GM10266 (cell line): ENCODE results near the gene GJD4.

Experiments used
- DNase-seq: peaks from one replicate; pipeline ENCODE4 v3.0.0; 2012; ENCODE audit errors: extremely low spot score
- TF ChIP-seq, protein P1 (sequence below): IDR thresholded peaks from 2 replicates; pipeline ENCODE4 v1.5.1; 2012; ENCODE audit warnings: mild to moderate bottlenecking, low read depth; ENCODE audit not compliant: control insufficient read depth, insufficient read depth; ENCODE audit errors: missing control alignments

GJD4 gene

DNA sequence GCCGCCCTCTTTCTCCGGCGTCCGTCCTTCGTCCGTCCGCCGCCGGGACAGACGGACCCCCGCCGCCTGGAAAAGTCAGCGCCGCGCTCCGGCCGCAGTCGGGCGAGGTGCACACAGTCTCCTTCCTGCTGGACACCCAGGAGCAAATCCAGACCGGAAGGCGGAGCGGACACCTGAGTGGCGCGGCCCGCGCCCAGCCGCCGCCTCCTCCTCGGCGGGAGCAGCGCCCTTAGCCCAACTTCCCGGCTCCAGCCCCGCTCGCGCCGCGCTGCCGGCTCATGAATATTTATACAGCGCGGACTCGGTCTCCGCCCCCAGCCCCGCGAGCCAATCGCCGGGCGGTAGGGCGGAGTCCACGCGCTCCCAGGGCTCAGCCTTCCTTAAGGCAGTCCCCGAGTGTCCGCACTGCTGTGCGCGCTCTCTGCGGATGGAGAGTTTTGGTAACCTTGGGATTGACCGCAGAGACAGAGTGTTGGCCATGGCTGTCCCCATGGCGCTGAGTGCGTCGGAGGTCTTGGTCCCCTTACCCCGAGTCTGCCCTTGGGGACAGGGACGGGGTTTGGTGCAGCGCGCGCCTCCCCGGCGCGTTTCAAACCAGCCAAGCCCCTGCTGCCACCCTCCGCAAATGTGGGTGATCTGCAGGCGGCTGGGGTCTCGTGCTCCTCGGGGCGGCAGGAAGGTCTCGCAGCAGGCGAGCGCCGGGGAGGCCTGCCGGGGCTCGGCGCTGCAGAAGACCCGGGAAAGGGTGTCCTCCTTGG lies 37.1 kb downstream of the GJD4 start, which contains the start of gene FZD8:
TSS of gene FZD8 (minus strand) at position 262 of the 758 bp plus-strand sequence. CDS start 867 bp downstream, outside the sequence.
- TF ChIP-seq, protein P1, sequence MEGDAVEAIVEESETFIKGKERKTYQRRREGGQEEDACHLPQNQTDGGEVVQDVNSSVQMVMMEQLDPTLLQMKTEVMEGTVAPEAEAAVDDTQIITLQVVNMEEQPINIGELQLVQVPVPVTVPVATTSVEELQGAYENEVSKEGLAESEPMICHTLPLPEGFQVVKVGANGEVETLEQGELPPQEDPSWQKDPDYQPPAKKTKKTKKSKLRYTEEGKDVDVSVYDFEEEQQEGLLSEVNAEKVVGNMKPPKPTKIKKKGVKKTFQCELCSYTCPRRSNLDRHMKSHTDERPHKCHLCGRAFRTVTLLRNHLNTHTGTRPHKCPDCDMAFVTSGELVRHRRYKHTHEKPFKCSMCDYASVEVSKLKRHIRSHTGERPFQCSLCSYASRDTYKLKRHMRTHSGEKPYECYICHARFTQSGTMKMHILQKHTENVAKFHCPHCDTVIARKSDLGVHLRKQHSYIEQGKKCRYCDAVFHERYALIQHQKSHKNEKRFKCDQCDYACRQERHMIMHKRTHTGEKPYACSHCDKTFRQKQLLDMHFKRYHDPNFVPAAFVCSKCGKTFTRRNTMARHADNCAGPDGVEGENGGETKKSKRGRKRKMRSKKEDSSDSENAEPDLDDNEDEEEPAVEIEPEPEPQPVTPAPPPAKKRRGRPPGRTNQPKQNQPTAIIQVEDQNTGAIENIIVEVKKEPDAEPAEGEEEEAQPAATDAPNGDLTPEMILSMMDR: peak; percentile 8
- peak; percentile 89 for DNase-seq

DNA sequence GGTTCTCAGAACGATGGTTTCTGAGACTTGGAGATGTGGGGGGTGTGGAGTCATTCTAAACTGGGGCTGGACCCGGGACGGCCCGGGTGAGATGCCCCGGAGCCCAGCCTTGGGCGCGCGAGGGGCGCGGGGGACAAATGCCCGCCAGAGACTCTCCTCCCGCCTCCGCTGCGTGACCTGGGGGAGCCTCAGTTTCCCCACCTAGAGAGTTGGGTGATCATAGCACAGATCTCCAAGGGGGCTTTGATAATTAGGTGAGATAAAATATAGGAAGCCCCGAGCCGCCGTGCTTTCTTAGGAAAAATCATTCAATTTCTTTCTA lies 37.6 kb downstream of the GJD4 start:
- DNase-seq: no peak
- TF ChIP-seq, protein P1: no peak

DNA sequence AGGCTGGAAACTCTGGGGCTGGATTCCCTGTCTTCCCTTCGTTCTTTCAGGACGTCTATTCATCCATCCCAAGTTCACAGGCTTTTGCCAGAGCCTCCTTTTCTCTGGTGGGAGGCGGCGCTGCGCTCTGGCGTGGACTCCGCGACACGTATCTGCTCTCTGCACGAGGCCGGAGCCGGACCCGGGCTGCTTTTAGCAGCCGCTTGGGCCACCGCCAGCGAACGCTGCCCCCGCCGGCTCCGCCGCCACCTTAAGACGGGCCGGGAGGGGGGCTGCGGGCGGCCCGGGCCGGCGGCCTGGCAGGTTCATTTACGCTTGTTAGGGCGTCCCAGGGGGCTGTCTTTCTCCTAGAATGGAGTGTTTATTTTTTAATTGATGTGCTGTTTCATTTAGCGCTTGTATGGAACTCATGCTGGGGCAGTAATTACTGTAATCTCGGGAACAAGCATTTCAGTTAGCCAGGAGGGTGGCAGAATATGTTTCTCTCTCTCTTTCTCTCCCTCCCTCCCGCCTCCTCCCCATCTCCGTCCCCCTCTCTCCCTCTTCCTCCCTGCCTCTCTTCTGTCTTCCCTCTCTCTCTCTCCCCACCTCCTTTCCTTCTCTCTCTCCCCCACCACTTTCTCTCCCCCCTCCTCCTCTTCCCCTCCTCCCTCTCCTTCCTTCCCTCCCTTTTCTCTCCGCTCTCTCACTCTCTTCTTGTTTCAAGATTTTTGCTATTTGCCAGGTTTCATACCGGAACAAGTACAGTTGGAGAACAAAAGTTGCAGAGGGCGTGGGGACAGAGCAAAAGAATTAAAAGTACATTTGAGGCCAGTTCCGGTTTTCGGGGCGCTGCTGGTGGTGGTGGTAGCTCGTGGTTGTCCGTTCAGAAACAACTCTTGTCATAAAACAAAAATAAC lies 38.3 kb downstream of the GJD4 start:
- TF ChIP-seq, protein P1: no peak
- peak; percentile 40 for DNase-seq

DNA sequence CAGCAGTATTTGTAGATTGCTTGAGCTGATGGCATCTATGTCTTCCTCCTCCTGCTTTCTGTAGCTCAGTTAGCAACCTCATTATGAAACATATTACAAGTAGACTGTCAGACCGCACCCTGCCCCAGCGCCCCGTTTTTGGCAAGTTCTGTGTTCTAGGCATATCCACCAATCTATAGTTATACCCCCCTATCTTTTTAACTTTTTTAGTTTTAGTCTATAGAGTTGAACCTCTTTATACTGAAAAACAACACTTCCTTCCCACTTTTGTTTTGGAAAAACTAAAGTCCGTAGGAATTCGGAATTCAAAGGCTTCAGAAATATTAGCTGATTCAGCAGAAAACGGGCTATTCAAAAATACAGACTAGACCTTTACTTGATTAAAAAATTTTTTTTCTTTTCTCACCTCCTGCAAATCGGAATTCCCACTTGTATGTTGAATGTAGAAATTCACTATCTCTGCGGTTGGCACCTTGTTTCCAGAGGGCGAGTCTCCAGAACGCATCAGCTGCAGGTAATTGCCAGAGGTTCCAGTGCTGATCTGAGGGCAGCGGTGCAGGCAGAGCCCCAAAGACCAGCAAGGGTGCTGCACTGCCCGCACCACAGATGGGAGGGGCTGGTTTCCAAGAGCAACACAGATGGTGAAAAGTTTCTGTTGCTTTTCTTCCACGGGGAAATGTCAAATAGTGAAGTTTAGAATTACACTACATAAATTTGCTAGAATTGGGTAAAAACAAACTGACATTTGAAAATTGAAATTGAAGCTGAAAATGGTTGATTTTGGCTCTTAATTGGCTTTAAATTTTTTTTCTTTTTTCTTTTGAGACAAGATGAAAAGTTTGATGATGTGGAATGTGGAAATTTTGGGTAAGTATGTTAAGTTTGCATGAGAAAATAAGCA lies 39.2 kb downstream of the GJD4 start:
- peak; percentile 35 for DNase-seq

DNA sequence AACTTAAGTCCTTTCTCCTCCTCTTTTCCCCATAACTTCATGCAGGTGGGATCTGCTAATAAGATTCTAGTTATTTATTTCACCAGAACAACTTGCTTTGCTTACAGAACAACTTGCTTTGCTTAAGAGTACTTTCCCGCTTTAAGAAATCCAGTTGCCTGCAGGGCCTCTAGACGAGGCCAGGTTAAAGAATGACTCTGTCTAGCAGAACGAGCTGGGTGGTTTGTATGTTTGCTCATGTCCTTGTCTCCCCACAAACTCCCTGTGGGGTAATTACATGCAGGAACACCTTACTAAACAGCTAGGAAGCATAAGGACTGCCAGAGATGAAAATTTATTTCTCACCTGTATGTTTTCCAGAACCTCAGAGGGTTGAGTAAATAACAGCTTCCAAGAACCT lies 45.8 kb downstream of the GJD4 start:
- TF ChIP-seq, protein P1: no peak
- DNase-seq: no peak

More for the DNA sequence above, 39.2 kb downstream of the GJD4 start:
- TF ChIP-seq, protein P1: no peak

DNA sequence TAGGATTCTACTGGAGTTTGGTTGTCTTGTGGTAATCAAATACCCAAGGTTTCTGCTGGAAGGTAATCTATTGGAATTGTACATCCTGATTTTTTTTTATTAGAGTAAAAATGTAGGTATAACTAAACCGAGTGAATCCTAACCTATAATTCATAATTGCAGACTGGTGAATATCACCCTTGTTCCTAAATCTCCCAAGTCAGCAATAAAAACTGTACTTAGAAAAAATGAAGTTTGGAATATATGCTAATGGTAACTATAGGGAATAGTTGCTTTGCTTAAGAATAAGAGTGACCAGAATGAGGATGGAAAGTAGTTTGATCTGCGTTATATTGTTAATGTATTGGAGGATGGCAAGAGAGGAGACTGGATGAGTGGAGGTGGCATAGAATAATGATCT lies 47.7 kb downstream of the GJD4 start:
- TF ChIP-seq, protein P1: no peak

More for the DNA sequence above, 47.7 kb downstream of the GJD4 start:
- DNase-seq: no peak
